Right lobe of liver (tissue), 6 donors: ENCODE measurements around the gene COL18A1. TPM values are rescaled to one million over a fixed set of nuclear protein-coding genes. Genes with fewer than 3 reads are reported as not detected.

Experiments
- ATAC-seq, 4 donors: fragments of 200-7000 bp; cut with Tn5 transposase; one replicate each; pipeline ENCODE4 v1.9.1; 2020; ENCODE audit warnings: mild to moderate bottlenecking in 4 of 4, moderate library complexity in 4 of 4
- DNase-seq, 3 donors: peaks; one replicate each; pipeline ENCODE4 v3.0.0-alpha.2; 2020
- H3K27ac ChIP-seq, 3 donors: fragments of 200-600 bp; one replicate each; pipeline ENCODE4 v1.8.0; 2022
- H3K27me3 ChIP-seq, 2 donors: fragments of 200-600 bp; one replicate each; pipeline ENCODE4 v1.8.0; 2022
- H3K36me3 ChIP-seq, 4 donors: fragments of 200-600 bp; sonication (generic) in 1 of 4; one replicate each; pipeline versions ENCODE4 v1.5.1 to v1.8.0; 2017 to 2022; ENCODE audit warnings: control low read depth in 1 of 4
- H3K4me1 ChIP-seq, 4 donors: fragments of 200-600 bp; sonication (generic) in 1 of 4; one replicate each; pipeline versions ENCODE4 v1.5.1 to v1.8.0; 2017 to 2022; ENCODE audit warnings: control low read depth in 1 of 4
- H3K4me3 ChIP-seq, 3 donors: fragments of 200-600 bp; one replicate each; pipeline ENCODE4 v1.8.0; 2022
- H3K9me3 ChIP-seq, 4 donors: fragments of 200-600 bp; sonication (generic) in 1 of 4; one replicate each; pipeline versions ENCODE4 v1.5.1 to v1.8.0; 2017 to 2022; ENCODE audit warnings: control low read depth in 1 of 4
- POLR2A ChIP-seq: fragments of 450-650 bp; IDR thresholded peaks from one replicate; pipeline ENCODE4 v1.6.1; 2017; ENCODE audit warnings: antibody characterized with exemption, mild to moderate bottlenecking
- WGBS: methylation state at CpG from one replicate; pipeline ENCODE4 v1.1.6; 2018; ENCODE audit warnings: low coverage, low lambda C conversion rate; ENCODE audit not compliant: insufficient coverage; ENCODE audit errors: missing lambda C conversion rate; 5-methylcytosine and 5-hydroxymethylcytosine counted together
- intact Hi-C, 2 donors: fragments of 100-400 bp; cut with DNase I; formaldehyde crosslinking; loops; one replicate each; pipeline versions ENCODE4 v1.11.2 to v1.14.1; 2022
- total RNA-seq, 6 experiments: library from RNA; depleted of rRNA in 2 of 6; stranded (reverse); fragments of >200 nt in 2 of 6; fragmentation: NEBNext Ultra II Directional in 3 of 6; extraction: Animal tissue kit (Norgen Biotek cat#: 25700) in 3 of 6; gene quantifications; one replicate each; pipeline versions ENCODE4 v1.1.0 to v1.2.4, GENCODE V29; 2016 to 2023
- TF ChIP-seq, protein P1 (sequence below), 4 donors: fragments of 200-600 bp in 3 of 4; fragments of 450-650 bp in 1 of 4; IDR thresholded peaks; one replicate each; pipeline versions ENCODE4 v1.5.1 to v1.8.0; 2016 to 2022; ENCODE audit warnings: antibody characterized with exemption in 4 of 4, mild to moderate bottlenecking in 2 of 4
- donor health status: DM: no; HTN: yes; CAD: no.
- donor health status: DM: no; HTN: no; CAD: no.
- donor health status: DM: no; HTN: no; CAD: no.
- donor health status: DM: no; HTN: yes; CAD: no.
- donor health status: DM: no; HTN: yes; CAD: no.

The COL18A1 gene
- total RNA-seq, 6 experiments from 2014 or later: 261 to 487 (median 297) TPM

DNA sequence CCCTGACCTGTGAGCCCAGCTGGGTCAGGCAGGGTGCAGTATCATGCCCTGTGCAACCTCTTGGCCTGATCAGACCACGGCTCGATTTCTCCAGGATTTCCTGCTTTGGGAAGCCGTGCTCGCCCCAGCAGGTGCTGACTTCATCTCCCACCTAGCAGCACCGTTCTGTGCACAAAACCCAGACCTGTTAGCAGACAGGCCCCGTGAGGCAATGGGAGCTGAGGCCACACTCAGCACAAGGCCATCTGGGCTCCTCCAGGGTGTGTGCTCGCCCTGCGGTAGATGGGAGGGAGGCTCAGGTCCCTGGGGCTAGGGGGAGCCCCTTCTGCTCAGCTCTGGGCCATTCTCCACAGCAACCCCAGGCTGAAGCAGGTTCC, 107.6 kb downstream of the COL18A1 start:
- peak in 1 of 4 donors; percentile 0 for ATAC-seq
- no peak overlapping the region for H3K4me3 ChIP-seq
- peaks cover 0 to 29% (median 13%) of the 10 kb centered on the region in 4 donors for H3K36me3 ChIP-seq
- no peaks in the 10 kb centered on the region for H3K27me3 ChIP-seq
- H3K4me1 ChIP-seq: peaks cover 0 to 28% (median 7%) of the 10 kb centered on the region in 4 donors
- no CpG with 5 or more reads among the region's 8 CpGs for WGBS
- DNase-seq: peak in 2 of 3 donors; percentile 17 to 45
- H3K9me3 ChIP-seq: no peaks in the 10 kb centered on the region
- TF ChIP-seq, protein P1, sequence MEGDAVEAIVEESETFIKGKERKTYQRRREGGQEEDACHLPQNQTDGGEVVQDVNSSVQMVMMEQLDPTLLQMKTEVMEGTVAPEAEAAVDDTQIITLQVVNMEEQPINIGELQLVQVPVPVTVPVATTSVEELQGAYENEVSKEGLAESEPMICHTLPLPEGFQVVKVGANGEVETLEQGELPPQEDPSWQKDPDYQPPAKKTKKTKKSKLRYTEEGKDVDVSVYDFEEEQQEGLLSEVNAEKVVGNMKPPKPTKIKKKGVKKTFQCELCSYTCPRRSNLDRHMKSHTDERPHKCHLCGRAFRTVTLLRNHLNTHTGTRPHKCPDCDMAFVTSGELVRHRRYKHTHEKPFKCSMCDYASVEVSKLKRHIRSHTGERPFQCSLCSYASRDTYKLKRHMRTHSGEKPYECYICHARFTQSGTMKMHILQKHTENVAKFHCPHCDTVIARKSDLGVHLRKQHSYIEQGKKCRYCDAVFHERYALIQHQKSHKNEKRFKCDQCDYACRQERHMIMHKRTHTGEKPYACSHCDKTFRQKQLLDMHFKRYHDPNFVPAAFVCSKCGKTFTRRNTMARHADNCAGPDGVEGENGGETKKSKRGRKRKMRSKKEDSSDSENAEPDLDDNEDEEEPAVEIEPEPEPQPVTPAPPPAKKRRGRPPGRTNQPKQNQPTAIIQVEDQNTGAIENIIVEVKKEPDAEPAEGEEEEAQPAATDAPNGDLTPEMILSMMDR (IDR thresholded peaks at IDR 0.05): no peak
- TF ChIP-seq POLR2A: no peak
- intact Hi-C loops: no loop called here
- no peak overlapping the region for H3K27ac ChIP-seq

DNA sequence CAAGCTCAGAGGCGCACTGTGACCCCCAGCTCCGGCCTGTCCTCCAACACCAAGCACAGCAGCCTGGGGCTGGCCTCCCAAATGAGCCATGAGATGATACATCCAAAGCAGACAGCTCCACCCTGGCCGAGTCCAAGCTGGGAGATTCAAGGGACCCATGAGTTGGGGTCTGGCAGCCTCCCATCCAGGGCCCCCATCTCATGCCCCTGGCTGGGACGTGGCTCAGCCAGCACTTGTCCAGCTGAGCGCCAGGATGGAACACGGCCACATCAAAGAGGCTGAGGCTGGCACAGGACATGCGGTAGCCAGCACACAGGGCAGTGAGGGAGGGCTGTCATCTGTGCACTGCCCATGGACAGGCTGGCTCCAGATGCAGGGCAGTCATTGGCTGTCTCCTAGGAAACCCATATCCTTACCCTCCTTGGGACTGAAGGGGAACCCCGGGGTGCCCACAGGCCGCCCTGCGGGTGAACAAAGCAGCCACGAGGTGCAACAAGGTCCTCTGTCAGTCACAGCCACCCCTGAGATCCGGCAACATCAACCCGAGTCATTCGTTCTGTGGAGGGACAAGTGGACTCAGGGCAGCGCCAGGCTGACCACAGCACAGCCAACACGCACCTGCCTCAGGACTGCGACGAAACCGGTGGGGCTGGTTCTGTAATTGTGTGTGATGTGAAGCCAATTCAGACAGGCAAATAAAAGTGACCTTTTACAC, 108.2 kb downstream of the COL18A1 start:
- no peak overlapping the region for H3K4me3 ChIP-seq
- intact Hi-C loops: no loop called here
- H3K4me1 ChIP-seq: peaks cover 0 to 32% (median 10%) of the 10 kb centered on the region in 4 donors
- peak; percentile 13 to 50 (median 46) for ATAC-seq
- H3K27ac ChIP-seq: peak overlapping the region in 1 of 3 donors; percentile 1
- peak; percentile 37 to 74 (median 68) for DNase-seq
- H3K36me3 ChIP-seq: peaks cover 0 to 29% (median 13%) of the 10 kb centered on the region in 4 donors
- 17% methylated on average over 6 of the region's 19 CpGs for WGBS
- H3K9me3 ChIP-seq: no peaks in the 10 kb centered on the region
- H3K27me3 ChIP-seq: no peaks in the 10 kb centered on the region
- TF ChIP-seq POLR2A: no peak
- TF ChIP-seq, protein P1 (IDR thresholded peaks at IDR 0.05): no peak

DNA sequence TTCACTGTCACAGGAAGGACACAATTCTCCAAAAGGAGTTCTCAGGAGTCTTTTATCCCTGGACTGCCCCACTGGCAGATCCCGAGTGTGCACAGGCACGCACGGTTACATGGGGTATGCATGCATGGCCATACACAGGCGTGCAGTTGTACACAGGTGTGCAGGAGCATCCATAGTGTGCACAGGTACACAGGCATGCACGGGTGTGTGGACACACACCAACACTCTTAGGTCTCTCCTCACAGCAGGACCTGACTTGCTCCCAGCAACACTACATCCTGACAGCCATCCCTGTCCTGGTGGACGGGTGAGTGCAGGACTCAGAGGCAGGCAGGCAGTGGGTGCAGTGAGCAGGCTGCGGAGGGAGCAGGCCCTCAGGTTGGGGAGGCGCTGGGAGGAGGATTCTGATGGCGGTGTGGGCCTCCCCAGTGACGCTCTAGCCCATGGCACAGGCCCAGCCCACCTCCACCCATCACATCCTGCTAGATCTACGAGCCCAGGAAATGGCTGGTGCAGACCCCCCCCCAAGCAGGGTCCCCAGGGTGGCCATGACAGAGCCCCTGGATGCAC, 108.9 kb downstream of the COL18A1 start:
- no peak overlapping the region for H3K4me3 ChIP-seq
- H3K36me3 ChIP-seq: peaks cover 0 to 29% (median 13%) of the 10 kb centered on the region in 4 donors
- H3K9me3 ChIP-seq: no peaks in the 10 kb centered on the region
- TF ChIP-seq, protein P1 (IDR thresholded peaks at IDR 0.05): no peak
- peak; percentile 20 to 50 (median 49) for DNase-seq
- peaks cover 0 to 27% (median 8%) of the 10 kb centered on the region in 4 donors for H3K4me1 ChIP-seq
- peak in 2 of 4 donors; percentile 3 to 16 for ATAC-seq
- H3K27ac ChIP-seq: no peak overlapping the region
- intact Hi-C loops: no loop called here
- no peaks in the 10 kb centered on the region for H3K27me3 ChIP-seq
- 53% methylated on average over 2 of the region's 11 CpGs for WGBS

DNA sequence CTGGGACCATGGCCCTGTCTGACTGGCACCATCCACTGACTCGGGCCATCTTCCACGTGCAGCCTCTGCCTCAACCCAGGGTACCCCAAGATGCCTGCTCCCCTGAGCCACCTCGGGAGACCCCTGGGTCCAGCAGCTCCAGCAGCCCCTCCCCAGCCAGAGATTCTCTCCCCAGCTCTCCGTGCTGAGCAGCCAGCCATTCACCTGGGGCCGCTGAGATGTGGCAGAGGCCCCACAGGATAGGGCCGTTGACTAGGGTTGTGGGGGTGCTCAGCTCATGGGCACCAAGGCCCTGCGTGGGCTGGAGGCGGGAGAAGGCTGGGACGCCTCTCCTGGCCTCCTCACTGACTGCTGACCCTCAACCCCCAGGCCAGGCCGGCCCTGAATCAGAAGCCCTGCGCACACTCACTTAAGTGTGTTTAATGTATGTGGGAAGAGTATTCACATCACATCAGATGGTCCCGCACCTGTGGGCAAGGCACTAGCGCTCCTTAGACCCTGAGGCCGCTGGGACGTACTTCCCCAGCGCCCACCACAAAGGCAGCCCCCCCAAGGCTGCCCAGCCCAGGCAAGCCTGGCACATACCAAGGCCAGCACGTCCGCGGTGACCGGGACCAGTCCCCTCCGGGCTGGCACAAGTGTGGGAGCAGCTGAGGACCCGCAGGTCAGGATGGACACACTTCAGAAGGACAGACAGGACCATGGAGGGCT, 109.5 kb downstream of the COL18A1 start:
- H3K27me3 ChIP-seq: no peaks in the 10 kb centered on the region
- WGBS: 80% methylated on average over 1 of the region's 22 CpGs
- TF ChIP-seq, protein P1 (IDR thresholded peaks at IDR 0.05): no peak
- no peak for TF ChIP-seq POLR2A
- H3K4me3 ChIP-seq: no peak overlapping the region
- peaks cover 0 to 29% (median 12%) of the 10 kb centered on the region in 4 donors for H3K36me3 ChIP-seq
- intact Hi-C loops: no loop called here
- no peak overlapping the region for H3K27ac ChIP-seq
- peaks cover 0 to 22% (median 5%) of the 10 kb centered on the region in 4 donors for H3K4me1 ChIP-seq
- no peaks in the 10 kb centered on the region for H3K9me3 ChIP-seq
- DNase-seq (peak; percentile 24 to 53 (median 52)), ATAC-seq (no peak)
